ENCODE data around the gene BTN1A1.
"Not testable (repeated sequence)": the region's sequence is repeated elsewhere in the genome, so short reads cannot be mapped to it uniquely, and the experiment has no call there.

The BTN1A1 gene

GRCh38 chr6:26519359-26519758 lies 19.3 kb downstream of the BTN1A1 start:
- Histone ChIP-seq H3K4me1 (ENCODE audit: insufficient read depth, low read length) (peaks cover 15% of the 10 kb centered on the region), H3K4me3 (ENCODE audit: low read depth in 1 of 2, low read length in 2 of 2) (no peak overlapping the region), H3K9me3 (ENCODE audit: low read length) (no peaks in the 10 kb centered on the region), H3K27me3 (ENCODE audit: control insufficient read depth in 1 of 2, insufficient read depth in 2 of 2, low read length in 2 of 2) (no peaks in the 10 kb centered on the region), H3K9ac (ENCODE audit: low read length) (no peak overlapping the region), H3K36me3 (ENCODE audit: insufficient read depth, low read length) (no peaks in the 10 kb centered on the region), H3K27ac (ENCODE audit: low read depth, low read length) (no peak overlapping the region)

GRCh38 chr6:26520237-26520849 lies 20.2 kb downstream of the BTN1A1 start:
- Histone ChIP-seq H3K4me3 (ENCODE audit: low read depth in 1 of 2, low read length in 2 of 2) (peak overlapping the region; percentile 60 to 67), H3K36me3 (ENCODE audit: insufficient read depth, low read length) (no peaks in the 10 kb centered on the region), H3K9me3 (ENCODE audit: low read length) (no peaks in the 10 kb centered on the region), H3K27me3 (ENCODE audit: control insufficient read depth in 1 of 2, insufficient read depth in 2 of 2, low read length in 2 of 2) (no peaks in the 10 kb centered on the region), H3K9ac (ENCODE audit: low read length) (no peak overlapping the region), H3K27ac (ENCODE audit: low read depth, low read length) (peak overlapping the region; percentile 89), H3K4me1 (ENCODE audit: insufficient read depth, low read length) (peaks cover 15% of the 10 kb centered on the region)

GRCh38 chr6:26520850-26521599 lies 20.9 kb downstream of the BTN1A1 start:
- Histone ChIP-seq H3K36me3 (ENCODE audit: insufficient read depth, low read length) (no peaks in the 10 kb centered on the region), H3K27me3 (ENCODE audit: control insufficient read depth in 1 of 2, insufficient read depth in 2 of 2, low read length in 2 of 2) (no peaks in the 10 kb centered on the region), H3K4me3 (ENCODE audit: low read depth in 1 of 2, low read length in 2 of 2) (peak overlapping the region; percentile 39 to 65), H3K4me1 (ENCODE audit: insufficient read depth, low read length) (peaks cover 15% of the 10 kb centered on the region), H3K27ac (ENCODE audit: low read depth, low read length) (peak overlapping the region; percentile 80), H3K9me3 (ENCODE audit: low read length) (no peaks in the 10 kb centered on the region), H3K9ac (ENCODE audit: low read length) (peak overlapping the region; percentile 86)

GRCh38 chr6:26521600-26522391 lies 21.7 kb downstream of the BTN1A1 start:
- Histone ChIP-seq H3K27ac (ENCODE audit: low read depth, low read length) (peak overlapping the region; percentile 80), H3K27me3 (ENCODE audit: control insufficient read depth in 1 of 2, insufficient read depth in 2 of 2, low read length in 2 of 2) (no peaks in the 10 kb centered on the region), H3K4me1 (ENCODE audit: insufficient read depth, low read length) (peaks cover 15% of the 10 kb centered on the region), H3K9me3 (ENCODE audit: low read length) (no peaks in the 10 kb centered on the region), H3K4me3 (ENCODE audit: low read depth in 1 of 2, low read length in 2 of 2) (peak overlapping the region; percentile 39 to 65), H3K9ac (ENCODE audit: low read length) (peak overlapping the region; percentile 86), H3K36me3 (ENCODE audit: insufficient read depth, low read length) (no peaks in the 10 kb centered on the region)

- peaks cover 15% of the 10 kb centered on the region for H3K4me1 ChIP-seq (ENCODE audit: insufficient read depth, low read length)
- peak overlapping the region; percentile 86 for H3K9ac ChIP-seq (ENCODE audit: low read length)
- H3K36me3 ChIP-seq (ENCODE audit: insufficient read depth, low read length); H3K9me3 ChIP-seq (ENCODE audit: low read length); H3K27me3 ChIP-seq (ENCODE audit: control insufficient read depth in 1 of 2, insufficient read depth in 2 of 2, low read length in 2 of 2): not testable (repeated sequence)
- peak overlapping the region in 1 of 2 donors; percentile 65 for H3K4me3 ChIP-seq (ENCODE audit: low read depth in 1 of 2, low read length in 2 of 2)
- H3K27ac ChIP-seq (ENCODE audit: low read depth, low read length), result peak overlapping the region; percentile 80
These were observed 22.6 kb downstream of the BTN1A1 start for GRCh38 chr6:26522486-26523228.

GRCh38 chr6:26524314-26524713 lies 24.2 kb downstream of the BTN1A1 start:
- not testable (repeated sequence) for H3K27ac ChIP-seq (ENCODE audit: low read depth, low read length); H3K36me3 ChIP-seq (ENCODE audit: insufficient read depth, low read length); H3K9me3 ChIP-seq (ENCODE audit: low read length); H3K4me3 ChIP-seq (ENCODE audit: low read depth in 1 of 2, low read length in 2 of 2); H3K27me3 ChIP-seq (ENCODE audit: control insufficient read depth in 1 of 2, insufficient read depth in 2 of 2, low read length in 2 of 2); H3K9ac ChIP-seq (ENCODE audit: low read length)
- H3K4me1 ChIP-seq (ENCODE audit: insufficient read depth, low read length), result peaks cover 15% of the 10 kb centered on the region

GRCh38 chr6:26524722-26525370 lies 24.7 kb downstream of the BTN1A1 start:
- no peaks in the 10 kb centered on the region for H3K27me3 ChIP-seq (ENCODE audit: control insufficient read depth in 1 of 2, insufficient read depth in 2 of 2, low read length in 2 of 2)
- H3K9me3 ChIP-seq (ENCODE audit: low read length), result no peaks in the 10 kb centered on the region
- no peak overlapping the region for H3K4me3 ChIP-seq (ENCODE audit: low read depth in 1 of 2, low read length in 2 of 2)
- no peaks in the 10 kb centered on the region for H3K36me3 ChIP-seq (ENCODE audit: insufficient read depth, low read length)
- H3K4me1 ChIP-seq (ENCODE audit: insufficient read depth, low read length), result peaks cover 15% of the 10 kb centered on the region
- no peak overlapping the region for H3K27ac ChIP-seq (ENCODE audit: low read depth, low read length)
- H3K9ac ChIP-seq (ENCODE audit: low read length), result no peak overlapping the region

GRCh38 chr6:26525838-26526237 lies 25.7 kb downstream of the BTN1A1 start:
- H3K36me3 ChIP-seq (ENCODE audit: insufficient read depth, low read length), result no peaks in the 10 kb centered on the region
- no peaks in the 10 kb centered on the region for H3K27me3 ChIP-seq (ENCODE audit: control insufficient read depth in 1 of 2, insufficient read depth in 2 of 2, low read length in 2 of 2)
- no peak overlapping the region for H3K9ac ChIP-seq (ENCODE audit: low read length)
- H3K4me3 ChIP-seq (ENCODE audit: low read depth in 1 of 2, low read length in 2 of 2), result no peak overlapping the region
- H3K9me3 ChIP-seq (ENCODE audit: low read length), result no peaks in the 10 kb centered on the region
- no peak overlapping the region for H3K27ac ChIP-seq (ENCODE audit: low read depth, low read length)
- peaks cover 10% of the 10 kb centered on the region for H3K4me1 ChIP-seq (ENCODE audit: insufficient read depth, low read length)

GRCh38 chr6:26526928-26527327 lies 26.8 kb downstream of the BTN1A1 start:
- no peaks in the 10 kb centered on the region for H3K27me3 ChIP-seq (ENCODE audit: control insufficient read depth in 1 of 2, insufficient read depth in 2 of 2, low read length in 2 of 2)
- no peak overlapping the region for H3K4me3 ChIP-seq (ENCODE audit: low read depth in 1 of 2, low read length in 2 of 2)
- no peak overlapping the region for H3K27ac ChIP-seq (ENCODE audit: low read depth, low read length)
- no peaks in the 10 kb centered on the region for H3K36me3 ChIP-seq (ENCODE audit: insufficient read depth, low read length)
- H3K9ac ChIP-seq (ENCODE audit: low read length), result no peak overlapping the region
- H3K9me3 ChIP-seq (ENCODE audit: low read length), result no peaks in the 10 kb centered on the region
- peaks cover 10% of the 10 kb centered on the region for H3K4me1 ChIP-seq (ENCODE audit: insufficient read depth, low read length)

- Histone ChIP-seq H3K36me3 (ENCODE audit: insufficient read depth, low read length) (no peaks in the 10 kb centered on the region), H3K9me3 (ENCODE audit: low read length) (no peaks in the 10 kb centered on the region), H3K27ac (ENCODE audit: low read depth, low read length) (no peak overlapping the region), H3K27me3 (ENCODE audit: control insufficient read depth in 1 of 2, insufficient read depth in 2 of 2, low read length in 2 of 2) (no peaks in the 10 kb centered on the region), H3K4me3 (ENCODE audit: low read depth in 1 of 2, low read length in 2 of 2) (no peak overlapping the region), H3K9ac (ENCODE audit: low read length) (no peak overlapping the region), H3K4me1 (ENCODE audit: insufficient read depth, low read length) (no peaks in the 10 kb centered on the region)
These were observed 30.1 kb downstream of the BTN1A1 start for GRCh38 chr6:26530203-26530602.

Data from muscle layer of colon (tissue), 2 donors.